GM19468 (cell line): ENCODE measurements around the gene ZBED1.
A peak's percentile ranks its signal among the peaks of the same experiment; 100 is the strongest.
"Not testable (repeated sequence)": the region's sequence is repeated elsewhere in the genome, so short reads cannot be mapped to it uniquely, and the experiment has no call there.

Experiments used
- ATAC-seq: cut with Tn5 transposase; IDR thresholded peaks from one replicate; pipeline ENCODE4 v1.9.1; 2021; ENCODE audit warnings: mild to moderate bottlenecking, moderate library complexity, moderate number of reproducible peaks; ENCODE audit not compliant: unreplicated experiment; ENCODE audit errors: extremely low read depth

The ZBED1 gene

DNA sequence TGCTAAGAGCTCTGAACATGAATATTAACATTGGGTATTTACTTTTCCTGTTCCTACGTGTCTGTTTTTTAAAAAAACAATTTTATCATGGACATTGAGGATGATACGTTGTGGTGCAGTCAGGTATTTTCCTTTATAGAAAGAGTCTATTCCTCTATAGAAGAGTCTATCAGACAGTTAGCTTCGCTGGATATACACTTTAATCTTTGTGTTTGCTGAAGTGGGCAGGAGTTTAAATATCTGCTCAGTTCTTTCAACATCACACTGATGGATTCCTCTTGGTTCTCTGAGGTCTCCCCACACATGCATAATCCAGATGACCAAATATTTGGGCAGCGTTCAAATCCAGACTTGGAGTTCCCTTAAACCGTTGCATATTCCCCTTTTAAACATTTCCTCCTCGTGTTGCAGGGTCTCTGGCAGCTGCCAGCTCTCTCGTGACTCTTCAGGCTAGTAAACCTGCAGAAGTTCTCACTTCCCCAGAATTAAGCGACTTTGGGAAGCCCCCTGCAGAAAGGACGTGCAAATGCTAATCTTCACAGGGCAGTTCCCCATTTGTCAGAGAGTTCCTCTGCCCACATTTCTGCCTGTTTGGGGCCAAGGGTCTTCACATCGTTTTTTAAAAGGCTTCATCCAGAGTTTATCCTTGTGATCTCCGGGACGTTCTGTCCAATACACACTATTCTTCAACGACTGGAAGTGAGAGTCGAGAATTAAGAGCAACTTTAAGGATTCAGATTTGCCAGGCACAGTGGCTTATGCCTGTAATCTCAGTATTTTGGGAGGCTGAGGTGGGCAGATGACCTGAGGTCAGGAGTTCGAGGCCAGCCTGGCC, 20.5 kb upstream of the ZBED1 start:
- peak; percentile 38 for ATAC-seq

DNA sequence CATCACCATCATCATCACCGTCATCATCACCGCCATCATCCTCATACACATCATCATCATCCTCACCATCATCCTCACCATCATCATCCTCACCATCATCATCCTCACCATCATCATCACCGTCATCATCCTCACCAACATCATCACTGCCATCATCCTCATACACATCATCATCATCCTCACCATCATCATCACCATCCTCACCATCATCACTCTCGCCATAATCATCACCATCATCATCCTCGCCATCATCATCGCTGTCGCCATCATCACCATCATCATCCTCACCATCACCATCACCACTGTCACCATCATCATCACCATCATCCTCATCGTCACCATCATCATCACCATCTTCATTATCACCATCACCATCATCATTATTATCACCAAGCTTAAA, 19.8 kb upstream of the ZBED1 start:
- no peak for ATAC-seq

DNA sequence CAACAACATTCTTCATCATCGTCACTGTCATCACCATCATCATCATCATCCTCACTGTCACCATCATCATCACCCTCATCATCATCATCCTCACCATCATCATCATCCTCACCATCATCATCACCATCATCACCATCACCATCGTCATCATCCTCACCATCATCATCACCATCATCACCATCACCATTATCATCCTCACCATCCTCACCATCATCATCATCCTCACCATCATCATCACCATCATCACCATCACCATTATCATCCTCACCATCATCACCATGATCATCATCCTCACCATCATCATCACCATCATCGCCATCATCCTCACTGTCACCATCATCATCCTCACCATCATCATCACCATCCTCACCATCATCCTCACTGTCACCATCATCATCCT, 18.9 kb upstream of the ZBED1 start:
- ATAC-seq = not testable (repeated sequence)

DNA sequence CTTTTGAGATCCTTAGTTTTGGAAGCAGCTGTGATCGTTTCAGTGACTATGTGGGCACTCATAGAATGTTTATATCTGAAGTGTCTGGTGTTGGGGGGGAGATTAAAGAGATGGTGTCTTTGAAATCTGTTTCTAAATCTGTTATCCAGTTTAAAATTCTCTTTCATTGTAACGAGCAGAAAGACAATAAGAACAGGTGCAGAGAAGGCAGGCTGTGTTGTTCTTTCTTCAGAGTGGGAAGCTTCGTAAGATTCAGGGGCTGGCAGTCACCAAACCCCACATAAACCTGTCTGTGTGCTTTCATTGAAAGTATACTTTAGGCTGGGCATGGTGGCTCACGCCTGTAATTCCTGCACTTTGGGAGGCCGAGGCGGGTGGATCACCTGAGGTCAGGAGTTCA, 16.3 kb upstream of the ZBED1 start:
- ATAC-seq = no peak

DNA sequence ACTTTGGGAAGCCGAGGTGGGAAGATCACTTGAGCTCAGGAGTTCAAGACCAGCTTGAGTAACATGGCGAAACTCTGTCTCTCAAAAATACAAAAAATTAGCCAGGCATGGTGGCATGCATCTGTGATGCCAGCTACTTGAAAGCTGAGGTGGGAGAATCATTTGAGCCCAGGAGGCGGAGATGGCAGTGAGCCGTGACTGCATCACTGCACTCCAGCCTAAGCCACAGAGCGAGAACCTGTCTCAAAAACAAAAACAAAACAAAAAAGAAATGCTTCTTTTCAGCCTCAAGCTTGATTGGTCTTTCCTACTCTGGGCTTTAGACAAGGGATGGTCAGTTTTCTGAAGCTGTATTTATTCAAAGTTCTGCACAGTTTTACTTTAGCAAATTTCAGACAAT, 15.8 kb upstream of the ZBED1 start:
- peak; percentile 67 for ATAC-seq

DNA sequence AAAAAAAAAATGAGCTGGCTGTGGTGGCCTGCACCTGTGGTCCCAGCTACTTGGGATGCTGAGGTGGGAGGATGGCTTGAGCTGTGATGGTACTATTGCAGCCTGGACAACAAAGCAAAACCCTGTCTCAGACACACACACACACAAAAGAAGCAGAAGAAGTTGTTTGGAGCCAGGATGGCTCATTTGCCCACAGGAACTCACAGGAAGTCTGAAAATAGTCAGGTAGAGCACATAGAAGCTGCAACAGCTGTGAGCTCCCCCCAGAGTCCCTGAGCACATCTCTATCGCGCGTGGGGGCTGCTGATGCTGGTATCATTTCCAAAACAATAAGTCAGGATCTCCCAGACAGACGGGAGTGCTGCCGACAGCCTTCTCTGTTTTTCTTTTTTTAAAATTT, 13.4 kb upstream of the ZBED1 start:
- no peak for ATAC-seq

DNA sequence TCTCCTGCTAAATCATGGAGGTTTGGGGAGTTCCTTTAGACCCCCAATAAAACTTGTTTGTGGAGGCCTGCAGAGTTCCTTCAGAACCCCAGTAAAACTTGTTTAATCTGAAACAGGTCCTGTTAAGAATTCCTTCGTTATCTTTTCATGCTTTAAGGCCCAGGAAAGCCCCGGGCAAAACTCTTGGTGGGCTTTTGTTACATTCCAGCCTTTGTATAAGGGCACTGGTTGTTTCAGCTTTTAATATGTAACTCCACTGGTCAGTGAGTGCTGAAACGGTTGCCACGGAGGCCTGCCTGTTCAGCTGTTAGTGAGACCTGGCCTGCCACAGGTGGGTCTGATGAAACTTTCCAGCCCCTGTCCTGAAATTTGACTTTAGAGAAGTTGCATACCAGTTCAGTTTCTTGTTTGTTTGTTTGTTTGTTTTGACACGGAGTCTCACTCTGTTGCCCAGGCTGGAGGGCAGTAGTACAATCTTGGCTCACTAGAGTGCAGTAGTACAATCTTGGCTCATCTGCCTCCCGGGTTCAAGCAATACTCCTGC, 12.4 kb upstream of the ZBED1 start:
- no peak for ATAC-seq

DNA sequence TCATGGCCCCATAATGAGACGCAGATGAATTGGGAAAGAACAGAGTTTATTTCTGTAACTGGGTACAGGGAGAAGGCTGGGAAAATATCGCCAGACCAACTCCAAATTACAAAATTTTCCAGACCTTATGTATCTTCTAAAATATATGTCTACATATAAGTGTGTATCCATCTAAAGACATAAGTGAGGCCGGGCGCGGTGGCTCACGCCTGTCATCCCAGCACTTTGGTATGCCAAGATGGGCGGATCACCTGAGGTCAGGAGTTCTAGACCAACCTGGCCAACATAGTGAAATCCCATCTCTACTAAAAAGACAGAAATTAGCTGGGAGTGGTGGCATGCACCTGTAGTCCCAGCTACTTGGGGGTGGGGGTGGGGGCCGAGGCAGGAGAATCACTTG, 11.7 kb upstream of the ZBED1 start:
- no peak for ATAC-seq

DNA sequence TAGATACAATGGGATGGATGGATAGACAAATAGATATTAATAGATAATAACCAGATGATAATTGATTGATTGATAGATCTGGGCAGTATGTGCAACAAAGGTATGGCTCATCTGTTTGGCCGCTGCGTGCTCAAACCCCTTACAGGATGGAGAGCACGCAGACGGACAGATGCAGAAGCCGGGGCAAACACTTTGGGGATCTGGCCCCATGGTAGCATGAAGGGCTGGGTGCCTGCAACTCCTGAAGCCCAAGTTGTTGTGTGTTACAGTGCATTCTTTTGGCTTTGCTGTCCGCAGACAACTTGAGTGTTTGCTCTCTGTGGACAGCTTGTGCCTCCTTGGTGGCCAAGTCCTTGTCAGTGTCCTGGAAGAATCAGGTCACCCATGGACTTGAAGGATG, 10.6 kb upstream of the ZBED1 start:
- no peak for ATAC-seq

DNA sequence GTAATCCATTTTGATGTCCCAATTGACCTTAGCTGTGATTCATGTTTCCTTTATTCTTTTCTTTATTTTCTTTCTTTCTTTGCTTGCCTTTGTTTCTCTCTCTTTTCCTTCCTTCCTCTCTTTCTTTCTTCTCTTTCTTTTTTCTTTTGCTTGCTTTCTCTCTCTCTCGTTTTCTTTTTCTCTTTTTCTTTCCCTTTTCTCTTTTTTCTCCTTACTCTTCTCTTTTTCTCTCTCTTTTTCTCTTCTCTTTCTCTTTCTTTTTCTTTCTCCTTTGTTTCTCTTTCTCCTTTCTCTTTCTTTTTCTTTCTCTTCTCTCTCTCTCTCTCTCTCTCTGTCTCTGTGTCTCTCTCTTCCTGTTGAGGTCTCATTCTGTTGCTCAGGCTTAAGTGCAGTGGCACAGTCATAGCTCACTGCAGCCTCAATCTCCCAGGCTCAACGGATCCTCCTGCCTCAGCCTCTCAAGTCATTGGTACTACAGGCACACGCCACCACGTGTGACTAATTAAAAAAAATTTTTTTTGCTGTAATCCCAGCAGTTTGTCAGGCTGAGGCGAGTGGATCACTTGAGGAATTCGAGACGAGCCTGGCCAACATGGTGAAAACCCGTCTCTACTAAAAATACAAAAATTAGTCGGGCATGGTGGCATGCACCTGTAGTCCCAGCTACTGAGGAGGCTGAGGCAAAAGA, 8.0 kb upstream of the ZBED1 start:
- no peak for ATAC-seq

DNA sequence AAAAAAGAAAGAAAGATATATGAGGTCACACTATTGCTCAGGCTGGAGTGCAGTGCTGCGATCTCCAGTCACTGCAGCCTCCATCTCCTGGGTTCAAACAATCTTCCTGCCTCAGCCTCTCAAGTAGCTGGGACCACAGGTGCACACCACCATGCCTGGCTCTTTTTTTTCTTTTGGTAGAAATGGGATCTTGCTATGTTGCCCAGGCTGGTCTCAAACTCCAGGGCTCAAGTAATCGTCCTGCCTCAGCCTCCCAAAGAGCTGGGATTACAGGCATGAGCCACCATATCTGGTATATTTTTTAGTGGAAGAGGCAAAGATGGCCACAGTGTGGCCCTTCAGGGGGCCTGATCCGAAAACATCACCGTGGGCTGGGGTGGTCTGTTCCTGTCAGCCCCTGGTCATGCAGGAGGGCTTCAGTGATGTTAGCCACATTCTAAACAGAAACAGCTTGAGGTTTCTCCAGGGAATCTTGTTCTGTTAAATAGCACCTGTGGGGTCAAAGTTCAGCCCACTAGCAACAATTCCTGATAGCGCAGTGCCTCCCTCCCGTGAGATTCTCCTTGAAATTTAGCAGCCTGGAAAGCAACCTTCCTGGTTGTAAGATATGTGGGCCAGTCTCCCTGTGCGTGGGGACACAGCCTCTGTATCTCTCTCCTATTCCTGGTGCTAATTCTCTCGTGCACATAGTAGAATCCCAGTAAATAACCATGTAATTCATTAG, 7.3 kb upstream of the ZBED1 start:
- no peak for ATAC-seq

DNA sequence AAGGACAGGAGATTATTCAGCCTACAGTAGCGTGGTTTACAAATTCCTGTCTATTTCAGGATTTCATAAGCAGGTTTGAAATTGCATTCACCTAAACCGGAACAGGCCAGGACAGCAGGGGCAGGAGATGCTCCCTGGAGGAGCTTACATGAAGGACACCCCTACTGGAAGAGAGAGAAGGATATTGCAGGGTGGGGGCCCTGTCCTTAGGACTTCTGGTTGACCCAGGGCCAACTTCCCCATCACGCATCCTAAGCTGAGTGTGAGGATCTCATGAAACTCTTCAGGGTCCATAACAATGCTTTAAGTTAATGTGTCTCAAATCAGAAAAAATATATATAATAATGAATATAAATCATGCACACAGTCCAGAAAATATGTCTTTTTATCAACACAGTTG, 6.4 kb upstream of the ZBED1 start:
- ATAC-seq = no peak

DNA sequence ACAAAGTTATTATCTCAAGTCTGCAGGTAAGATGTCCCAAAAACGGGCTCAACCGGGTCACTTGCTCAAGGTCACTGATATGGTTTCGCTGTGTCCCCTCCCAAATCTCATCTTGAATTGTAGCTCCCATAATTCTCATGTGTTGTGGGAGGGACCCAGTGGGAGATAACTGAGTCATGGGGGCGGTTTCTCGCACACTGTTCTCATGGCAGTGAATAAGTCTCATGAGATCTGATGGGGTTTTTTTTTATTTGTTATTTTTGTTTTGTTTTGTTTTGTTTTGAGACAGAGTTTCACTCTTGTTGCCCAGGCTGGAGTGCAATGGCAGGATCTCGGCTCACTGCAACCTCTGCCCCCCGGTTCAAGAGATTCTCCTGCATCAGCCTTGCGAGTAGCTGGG, 4.6 kb upstream of the ZBED1 start:
- ATAC-seq = not testable (repeated sequence)

DNA sequence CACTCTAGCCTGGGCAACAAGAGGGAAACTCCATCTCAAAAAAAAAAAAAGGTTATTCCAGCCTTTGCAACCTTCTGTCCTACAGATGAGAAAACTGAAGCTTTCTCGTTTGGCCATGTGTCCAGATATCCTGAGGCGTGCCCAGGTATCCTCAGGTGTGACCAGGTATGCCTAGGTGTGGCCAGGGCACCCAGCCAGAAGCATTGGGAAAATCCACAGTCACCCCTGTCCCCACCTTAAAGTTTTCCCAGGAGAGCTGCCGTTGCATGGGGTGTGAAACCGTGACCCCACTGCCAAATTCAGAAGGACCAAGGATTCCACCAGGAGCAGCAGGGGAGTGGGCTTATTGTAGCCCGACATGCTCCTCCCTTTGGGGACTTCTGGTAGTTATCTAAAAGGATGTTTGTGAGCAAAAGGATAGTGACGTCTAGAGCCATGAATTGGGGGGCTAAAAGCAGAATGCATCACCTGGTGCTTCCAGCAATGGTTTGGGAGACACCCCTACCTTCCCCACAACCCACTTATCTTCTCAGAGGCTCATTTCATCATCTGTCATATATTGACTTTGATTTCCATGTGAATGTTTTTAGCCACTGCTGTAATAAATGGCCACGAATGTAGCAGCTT, 4.0 kb upstream of the ZBED1 start:
- no peak for ATAC-seq

DNA sequence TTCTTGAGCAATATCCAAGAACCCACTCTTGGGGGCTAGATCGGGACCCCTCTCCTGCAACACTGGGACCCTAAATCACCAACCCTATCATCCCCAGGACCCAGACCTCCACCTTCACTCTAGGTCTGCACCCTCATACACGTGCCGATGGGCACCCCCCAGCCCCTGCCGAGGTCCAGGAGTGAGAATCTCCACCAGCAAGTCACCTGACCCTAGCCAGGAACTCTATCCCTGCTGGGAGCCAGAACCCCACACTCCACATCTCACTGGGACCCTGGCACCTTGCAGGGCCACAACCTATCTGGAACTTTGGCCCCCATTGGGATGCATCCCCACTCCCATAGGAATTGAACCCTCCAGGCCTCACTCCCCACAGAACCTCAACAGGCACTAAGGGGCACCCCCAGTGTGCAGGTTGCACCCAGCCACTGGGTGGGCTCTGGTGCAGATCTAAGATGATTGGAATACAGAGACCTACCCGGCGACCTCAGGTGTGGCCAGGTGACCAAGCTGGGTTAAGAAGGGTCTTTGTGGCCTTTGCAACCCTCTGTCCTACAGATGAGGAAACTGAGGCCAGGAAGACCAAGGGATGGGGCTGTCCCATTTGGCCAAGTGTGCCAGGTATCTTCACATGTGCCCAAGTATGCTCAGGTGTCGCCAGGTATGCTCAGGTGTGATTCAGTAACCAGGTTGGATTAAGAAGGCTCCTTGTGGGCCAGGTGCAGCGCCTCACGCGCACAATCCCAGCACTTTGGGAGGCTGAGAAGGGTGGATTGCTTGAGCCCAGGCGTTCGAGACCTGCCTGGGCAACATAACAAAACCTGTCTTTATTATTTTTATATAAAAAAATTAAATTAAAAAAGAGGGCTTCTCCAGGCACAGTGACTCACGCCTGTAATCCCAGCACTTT, 3.1 kb upstream of the ZBED1 start:
- no peak for ATAC-seq

DNA sequence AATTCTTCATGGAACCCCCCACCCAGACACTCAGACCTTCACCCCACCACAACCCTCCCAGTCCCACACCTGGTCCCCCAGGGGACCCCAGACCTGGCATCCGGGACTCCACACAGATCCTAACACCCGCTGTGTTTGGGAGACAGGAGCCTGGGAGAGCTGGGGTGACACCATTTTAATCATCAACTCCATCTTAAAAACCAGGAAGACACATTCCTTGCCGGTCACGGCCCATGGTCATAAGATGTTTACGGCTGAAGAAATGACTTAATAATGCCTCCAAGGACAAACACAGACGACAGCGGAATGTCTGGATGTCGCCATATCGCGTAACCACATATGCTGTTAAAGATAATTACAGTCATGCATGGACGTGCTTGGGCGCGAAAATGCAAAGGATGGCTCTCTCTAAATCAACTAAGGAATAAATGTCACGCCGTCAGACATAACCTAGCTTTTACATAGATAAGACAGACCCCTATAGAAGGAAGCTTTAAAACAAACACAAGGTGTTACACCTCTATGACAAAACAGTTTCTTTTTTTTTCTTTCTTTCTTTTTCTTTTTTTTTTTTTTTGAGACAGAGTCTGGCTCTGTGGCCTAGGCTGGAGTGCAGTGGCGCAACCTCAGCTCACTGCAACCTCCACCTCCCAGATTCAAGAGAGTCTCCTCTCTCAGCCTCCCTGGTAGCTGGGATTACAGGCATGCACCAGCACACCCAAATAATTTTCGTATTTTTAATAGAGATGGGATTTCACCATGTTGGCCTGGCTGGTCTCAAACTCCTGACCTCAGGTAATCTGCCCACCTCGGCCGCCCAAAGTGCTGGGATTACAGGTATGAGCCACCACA, 2.1 kb upstream of the ZBED1 start:
- no peak for ATAC-seq

DNA sequence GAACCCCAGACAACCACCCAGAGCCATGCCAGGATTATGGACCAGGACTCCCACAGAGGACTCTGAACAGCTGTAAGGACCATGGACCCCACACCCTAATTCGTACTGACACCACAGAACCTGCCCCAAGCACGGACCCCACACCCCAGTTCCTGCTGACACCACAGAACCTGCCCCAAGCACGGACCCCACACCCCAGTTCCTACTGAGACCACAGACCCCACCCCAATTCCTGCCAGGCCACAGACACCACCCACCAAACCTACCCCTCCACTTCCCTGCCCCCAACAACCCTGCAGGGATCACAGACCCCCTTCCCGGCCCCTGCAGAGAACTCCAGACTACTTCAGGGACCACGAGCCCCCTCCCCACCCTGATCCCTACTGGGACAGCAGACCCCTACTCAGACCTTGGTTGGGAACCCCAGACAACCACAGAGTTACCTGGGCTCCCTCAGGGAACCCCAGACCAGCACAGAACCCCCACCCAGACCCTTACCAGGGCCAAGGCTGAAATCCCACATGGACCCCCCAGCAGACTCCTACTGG, 1.4 kb upstream of the ZBED1 start:
- ATAC-seq = no peak

DNA sequence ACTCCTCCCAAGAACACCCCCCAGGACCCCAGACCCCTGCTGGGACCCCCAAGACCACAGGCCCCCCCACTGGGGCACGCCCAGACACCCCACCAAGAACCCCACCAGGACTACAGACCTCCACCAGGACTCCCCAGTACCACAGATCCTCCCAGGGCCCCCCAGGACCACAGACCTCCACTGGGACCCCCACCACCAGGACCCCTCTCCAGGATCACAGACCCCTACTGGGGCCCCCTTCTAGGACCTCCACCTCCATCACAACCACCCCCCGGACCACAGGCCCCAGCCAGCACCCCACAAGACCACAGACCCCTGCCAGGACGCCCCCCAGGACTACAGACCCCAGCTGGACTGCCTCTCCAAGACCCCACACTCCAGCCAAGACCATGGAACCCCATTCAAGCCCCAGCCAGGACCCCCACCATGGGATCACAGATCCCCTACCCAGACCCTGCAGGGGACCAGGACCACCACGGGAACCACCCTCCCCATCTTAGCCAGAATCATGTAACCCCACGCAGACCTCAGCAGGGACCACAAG, 855 bp upstream of the ZBED1 start:
- ATAC-seq = no peak
